Measurements from ENCODE around the gene PROSER2.

PROSER2 gene

GRCh38 chr10:11776080-11776479 is 47.1 kb upstream of the PROSER2 start:
- no peaks in the 10 kb centered on the region for H3K9me3 ChIP-seq (replicated peaks; ENCODE audit: insufficient read depth, low read length)
- no peak for DNase-seq
- no peak overlapping the region for H3K27ac ChIP-seq (ENCODE audit: low read length)
- no peak overlapping the region for H3K9ac ChIP-seq (ENCODE audit: low read length)
- no peaks in the 10 kb centered on the region for H4K20me1 ChIP-seq (ENCODE audit: insufficient read depth, low read length)
- no peaks in the 10 kb centered on the region for H3K79me2 ChIP-seq (ENCODE audit: low read length)
- H3K4me2 ChIP-seq (ENCODE audit: low read depth, low read length): no peak overlapping the region
- no peaks in the 10 kb centered on the region for H3K4me1 ChIP-seq (ENCODE audit: low read length)
- no peaks in the 10 kb centered on the region for H3K36me3 ChIP-seq (replicated peaks; ENCODE audit: insufficient read depth, low read length)
- H3K4me3 ChIP-seq (ENCODE audit: low read length): no peak overlapping the region
- TF ChIP-seq EZH2phosphoT487 (IDR thresholded peaks at IDR 0.05; ENCODE audit: low read length): no peak
- TF ChIP-seq CTCF (IDR thresholded peaks at IDR 0.05; ENCODE audit: low read length): no peak
- TF ChIP-seq EZH2 (optimal IDR thresholded peaks at IDR 0.05; ENCODE audit: low read depth, low read length): no peak
- H3K27me3 ChIP-seq (replicated peaks; ENCODE audit: insufficient read depth, low read length): no peaks in the 10 kb centered on the region
- no peak overlapping the region for H2AFZ ChIP-seq (ENCODE audit: low read length)
- H3F3A ChIP-seq (ENCODE audit: insufficient read depth, low read length): no peaks in the 10 kb centered on the region
- H3K9me2 ChIP-seq (replicated peaks; ENCODE audit: insufficient read depth, low read length): no peaks in the 10 kb centered on the region

GRCh38 chr10:11781114-11781513 is 42.0 kb upstream of the PROSER2 start:
- no peak overlapping the region for H2AFZ ChIP-seq (ENCODE audit: low read length)
- H3K9me2 ChIP-seq (replicated peaks; ENCODE audit: insufficient read depth, low read length): no peaks in the 10 kb centered on the region
- H3F3A ChIP-seq (ENCODE audit: insufficient read depth, low read length): no peaks in the 10 kb centered on the region
- no peak overlapping the region for H3K4me2 ChIP-seq (ENCODE audit: low read depth, low read length)
- H3K79me2 ChIP-seq (ENCODE audit: low read length): no peaks in the 10 kb centered on the region
- no peak overlapping the region for H3K4me3 ChIP-seq (ENCODE audit: low read length)
- H3K9ac ChIP-seq (ENCODE audit: low read length): no peak overlapping the region
- H3K9me3 ChIP-seq (replicated peaks; ENCODE audit: insufficient read depth, low read length): no peaks in the 10 kb centered on the region
- peaks cover 5% of the 10 kb centered on the region; the same call in 1 of the 2 replicates for H3K4me1 ChIP-seq (ENCODE audit: low read length)
- H4K20me1 ChIP-seq (ENCODE audit: insufficient read depth, low read length): no peaks in the 10 kb centered on the region
- H3K27me3 ChIP-seq (replicated peaks; ENCODE audit: insufficient read depth, low read length): no peaks in the 10 kb centered on the region
- H3K27ac ChIP-seq (ENCODE audit: low read length): no peak overlapping the region
- no peak for DNase-seq
- no peaks in the 10 kb centered on the region for H3K36me3 ChIP-seq (replicated peaks; ENCODE audit: insufficient read depth, low read length)
- TF ChIP-seq EZH2 (optimal IDR thresholded peaks at IDR 0.05; ENCODE audit: low read depth, low read length): no peak
- no peak for TF ChIP-seq EZH2phosphoT487 (IDR thresholded peaks at IDR 0.05; ENCODE audit: low read length)

GRCh38 chr10:11782793-11783557 is 40.2 kb upstream of the PROSER2 start:
- Histone ChIP-seq H3K9me3 (replicated peaks; ENCODE audit: insufficient read depth, low read length) (no peaks in the 10 kb centered on the region), H4K20me1 (ENCODE audit: insufficient read depth, low read length) (no peaks in the 10 kb centered on the region), H3K27me3 (replicated peaks; ENCODE audit: insufficient read depth, low read length) (no peaks in the 10 kb centered on the region), H3K4me1 (ENCODE audit: low read length) (peaks cover 5% of the 10 kb centered on the region; the same call in 1 of the 2 replicates), H3K27ac (ENCODE audit: low read length) (no peak overlapping the region), H3K9ac (ENCODE audit: low read length) (no peak overlapping the region), H3K79me2 (ENCODE audit: low read length) (no peaks in the 10 kb centered on the region), H3K9me2 (replicated peaks; ENCODE audit: insufficient read depth, low read length) (no peaks in the 10 kb centered on the region), H2AFZ (ENCODE audit: low read length) (peak overlapping the region; percentile 26; the same call in 1 of the 2 replicates), H3K4me3 (ENCODE audit: low read length) (no peak overlapping the region), H3F3A (ENCODE audit: insufficient read depth, low read length) (no peaks in the 10 kb centered on the region), H3K4me2 (ENCODE audit: low read depth, low read length) (peak overlapping the region; percentile 40; the same call in 1 of the 2 replicates), H3K36me3 (replicated peaks; ENCODE audit: insufficient read depth, low read length) (no peaks in the 10 kb centered on the region)
- DNase-seq: peak; percentile 89
- TF ChIP-seq CTCF (IDR thresholded peaks at IDR 0.05; ENCODE audit: low read length) (peak; percentile 80), EZH2phosphoT487 (IDR thresholded peaks at IDR 0.05; ENCODE audit: low read length) (no peak), EZH2 (optimal IDR thresholded peaks at IDR 0.05; ENCODE audit: low read depth, low read length) (no peak)

- no peaks in the 10 kb centered on the region for H3K79me2 ChIP-seq (ENCODE audit: low read length)
- no peak overlapping the region for H3K9ac ChIP-seq (ENCODE audit: low read length)
- no peak for TF ChIP-seq EZH2phosphoT487 (IDR thresholded peaks at IDR 0.05; ENCODE audit: low read length)
- no peak for TF ChIP-seq EZH2 (optimal IDR thresholded peaks at IDR 0.05; ENCODE audit: low read depth, low read length)
- no peak for TF ChIP-seq CTCF (IDR thresholded peaks at IDR 0.05; ENCODE audit: low read length)
- H3K27ac ChIP-seq (ENCODE audit: low read length): no peak overlapping the region
- no peaks in the 10 kb centered on the region for H3K36me3 ChIP-seq (replicated peaks; ENCODE audit: insufficient read depth, low read length)
- no peaks in the 10 kb centered on the region for H3K9me3 ChIP-seq (replicated peaks; ENCODE audit: insufficient read depth, low read length)
- no peak overlapping the region for H3K4me3 ChIP-seq (ENCODE audit: low read length)
- H3K27me3 ChIP-seq (replicated peaks; ENCODE audit: insufficient read depth, low read length): no peaks in the 10 kb centered on the region
- H4K20me1 ChIP-seq (ENCODE audit: insufficient read depth, low read length): no peaks in the 10 kb centered on the region
- H3K4me1 ChIP-seq (ENCODE audit: low read length): peaks cover 5% of the 10 kb centered on the region; the same call in 1 of the 2 replicates
- no peak for DNase-seq
- no peak overlapping the region for H3K4me2 ChIP-seq (ENCODE audit: low read depth, low read length)
- H3K9me2 ChIP-seq (replicated peaks; ENCODE audit: insufficient read depth, low read length): no peaks in the 10 kb centered on the region
- H3F3A ChIP-seq (ENCODE audit: insufficient read depth, low read length): no peaks in the 10 kb centered on the region
- no peak overlapping the region for H2AFZ ChIP-seq (ENCODE audit: low read length)
Measured at GRCh38 chr10:11783558-11783865, 39.6 kb upstream of the PROSER2 start.

All from MM.1S (cell line).